NCI-H446 treated with DMSO at 0.1 percent for 48 hours (cell line): ENCODE data around the gene OSBPL8.

ENCODE experiments used
- DNase-seq: peaks from one replicate; lab custom pipeline; 2025; lab: John Stamatoyannopoulos, UW

OSBPL8 gene

GRCh38 chr12:76303989-76304460 is 255.5 kb downstream of the OSBPL8 start:
- no peak for DNase-seq

GRCh38 chr12:76303365-76303764 is 256.2 kb downstream of the OSBPL8 start:
- DNase-seq, result no peak
